CD14-positive monocyte (primary cell): Measurements from ENCODE around the gene GPHN. TPM values are rescaled to one million over a fixed set of nuclear protein-coding genes. Genes with fewer than 3 reads are reported as not detected.

Experiments used
- DNase-seq, 3 donors: peaks; one replicate each; pipeline ENCODE4 v3.0.0-alpha.2; 2011 to 2022
- H2AFZ ChIP-seq: 2 replicates; pipeline ENCODE4 v1.6.0; 2012; ENCODE audit warnings: mild to moderate bottlenecking, low read depth, low read length, inconsistent platforms; ENCODE audit not compliant: insufficient read depth, poor library complexity, severe bottlenecking
- H3K27ac ChIP-seq, 2 donors: 1 replicate in 1 of 2; 2 replicates in 1 of 2; pipeline ENCODE4 v1.5.1; 2012 to 2013; ENCODE audit warnings: low read length in 2 of 2, control low read depth in 1 of 2, inconsistent platforms in 1 of 2, low read depth in 1 of 2, mild to moderate bottlenecking in 1 of 2
- H3K27me3 ChIP-seq, 2 donors: one replicate each; pipeline versions ENCODE4 v1.6.0 to v1.6.1; 2011 to 2013; ENCODE audit warnings: low read length in 2 of 2; ENCODE audit not compliant: control insufficient read depth in 2 of 2, insufficient read depth in 2 of 2
- H3K36me3 ChIP-seq, 2 donors: replicated peaks in 1 of 2; 1 replicate in 1 of 2; 2 replicates in 1 of 2; pipeline versions ENCODE4 v1.5.1 to v1.6.1; 2012 to 2013; ENCODE audit warnings: low read length in 2 of 2, control low read depth in 1 of 2, inconsistent platforms in 1 of 2, mild to moderate bottlenecking in 1 of 2; ENCODE audit not compliant: insufficient read depth in 2 of 2, control insufficient read depth in 1 of 2
- H3K4me1 ChIP-seq, 2 donors: 1 replicate in 1 of 2; 2 replicates in 1 of 2; pipeline versions ENCODE4 v1.5.1 to v1.6.1; 2012 to 2013; ENCODE audit warnings: low read length in 2 of 2, control low read depth in 1 of 2, inconsistent platforms in 1 of 2, mild to moderate bottlenecking in 1 of 2, moderate library complexity in 1 of 2; ENCODE audit not compliant: insufficient read depth in 2 of 2, control insufficient read depth in 1 of 2
- H3K4me2 ChIP-seq: replicated peaks from 2 replicates; pipeline ENCODE3; 2012; ENCODE audit warnings: low read length, moderate library complexity, mild to moderate bottlenecking; ENCODE audit not compliant: poor library complexity, severe bottlenecking; ENCODE audit errors: extremely low read depth
- H3K4me3 ChIP-seq, 3 experiments: fragments of 200-600 bp in 1 of 3; sonication (generic) in 1 of 3; replicated peaks in 1 of 3; 1 replicate in 2 of 3; 2 replicates in 1 of 3; pipeline ENCODE4 v1.5.1; 2011 to 2013; ENCODE audit warnings: low read length in 3 of 3, mild to moderate bottlenecking in 3 of 3, control low read depth in 2 of 3, low read depth in 2 of 3, inconsistent platforms in 1 of 3, moderate library complexity in 1 of 3
- H3K79me2 ChIP-seq: 2 replicates; pipeline ENCODE4 v1.6.0; 2012; ENCODE audit warnings: mild to moderate bottlenecking, control low read depth, inconsistent platforms, low read length, moderate library complexity; ENCODE audit not compliant: insufficient read depth
- H3K9ac ChIP-seq: 2 replicates; pipeline ENCODE4 v1.6.0; 2017; ENCODE audit warnings: low read length, mild to moderate bottlenecking; ENCODE audit not compliant: insufficient read depth, poor library complexity, severe bottlenecking
- H3K9me3 ChIP-seq, 2 donors: replicated peaks in 1 of 2; 1 replicate in 1 of 2; 2 replicates in 1 of 2; pipeline versions ENCODE4 v1.5.1 to v1.6.1; 2012 to 2013; ENCODE audit warnings: low read length in 2 of 2, control low read depth in 1 of 2; ENCODE audit not compliant: control insufficient read depth in 1 of 2, insufficient read depth in 1 of 2
- H4K20me1 ChIP-seq: 2 replicates; pipeline ENCODE4 v1.6.0; 2012; ENCODE audit warnings: mild to moderate bottlenecking, low read length, control low read depth, moderate library complexity; ENCODE audit not compliant: insufficient read depth
- H3K27ac Mint-ChIP-seq, 7 donors: one replicate each; pipeline ENCODE4 v1.8.0; 2020; ENCODE audit warnings: mild to moderate bottlenecking in 7 of 7, mixed read lengths in 7 of 7, moderate library complexity in 6 of 7, inconsistent platforms in 2 of 7
- H3K27me3 Mint-ChIP-seq, 3 donors: one replicate each; pipeline ENCODE4 v1.8.0; 2021 to 2022; ENCODE audit warnings: low read depth in 3 of 3, mild to moderate bottlenecking in 3 of 3, mixed read lengths in 3 of 3, moderate library complexity in 3 of 3, inconsistent platforms in 1 of 3
- H3K36me3 Mint-ChIP-seq, 2 donors: one replicate each; pipeline ENCODE4 v1.8.0; 2020; ENCODE audit warnings: mixed read lengths in 2 of 2, inconsistent platforms in 1 of 2, mild to moderate bottlenecking in 1 of 2
- H3K4me1 Mint-ChIP-seq: one replicate; pipeline ENCODE4 v1.8.0; 2020; ENCODE audit warnings: mild to moderate bottlenecking, mixed read lengths
- H3K4me3 Mint-ChIP-seq, 2 donors: one replicate each; pipeline ENCODE4 v1.8.0; 2020; ENCODE audit warnings: mild to moderate bottlenecking in 2 of 2, mixed read lengths in 2 of 2, moderate library complexity in 1 of 2
- H3K9me3 Mint-ChIP-seq, 7 donors: one replicate each; pipeline ENCODE4 v1.8.0; 2020 to 2022; ENCODE audit warnings: mixed read lengths in 7 of 7, mild to moderate bottlenecking in 6 of 7, moderate library complexity in 6 of 7, inconsistent platforms in 2 of 7
- whole genome bisulfite sequencing: methylation state at CpG from one replicate; pipeline ENCODE4 v1.1.5; 2013; ENCODE audit warnings: missing lambda C conversion rate; ENCODE audit not compliant: insufficient coverage; 5-methylcytosine and 5-hydroxymethylcytosine counted together
- intact Hi-C, 2 donors: fragments of 100-400 bp; cut with micrococcal nuclease; formaldehyde crosslinking; loops; one replicate each; pipeline versions ENCODE4 v1.15.0 to v1.15.1; 2023
- polyA plus RNA-seq, 3 donors: library from polyadenylated mRNA; depleted of rRNA in 1 of 3; unstranded in 2 of 3; stranded (reverse) in 1 of 3; fragments of 300-500 nt in 2 of 3; fragments of >200 nt in 1 of 3; fragmentation: Illumina TruSeq in 2 of 3; gene quantifications; 1 replicate in 2 of 3; 2 replicates in 1 of 3; pipeline ENCODE4 v1.2.3, GENCODE V29; 2012 to 2021
- TF ChIP-seq, protein P1 (sequence below): fragments of 200-600 bp; IDR thresholded peaks from one replicate; pipeline ENCODE4 v1.8.0; 2022; ENCODE audit warnings: antibody characterized with exemption, mild to moderate bottlenecking

GPHN gene
- polyA plus RNA-seq, 3 donors: 1.9 to 3.1 (median 3.0) TPM

- H3K4me1 Mint-ChIP-seq: no peaks in the 10 kb centered on the region
- Histone ChIP-seq H3K4me2 (no peak overlapping the region), H3K4me1 (no peaks in the 10 kb centered on the region), H3K4me3 (no peak overlapping the region), H3K9ac (no peak overlapping the region), H3K36me3 (no peaks in the 10 kb centered on the region), H3K27ac (no peak overlapping the region), H3K27me3 (no peaks in the 10 kb centered on the region), H3K9me3 (peaks cover 35 to 44% of the 10 kb centered on the region in 2 donors), H2AFZ (no peak overlapping the region), H4K20me1 (no peaks in the 10 kb centered on the region), H3K79me2 (no peaks in the 10 kb centered on the region)
- TF ChIP-seq, protein P1, sequence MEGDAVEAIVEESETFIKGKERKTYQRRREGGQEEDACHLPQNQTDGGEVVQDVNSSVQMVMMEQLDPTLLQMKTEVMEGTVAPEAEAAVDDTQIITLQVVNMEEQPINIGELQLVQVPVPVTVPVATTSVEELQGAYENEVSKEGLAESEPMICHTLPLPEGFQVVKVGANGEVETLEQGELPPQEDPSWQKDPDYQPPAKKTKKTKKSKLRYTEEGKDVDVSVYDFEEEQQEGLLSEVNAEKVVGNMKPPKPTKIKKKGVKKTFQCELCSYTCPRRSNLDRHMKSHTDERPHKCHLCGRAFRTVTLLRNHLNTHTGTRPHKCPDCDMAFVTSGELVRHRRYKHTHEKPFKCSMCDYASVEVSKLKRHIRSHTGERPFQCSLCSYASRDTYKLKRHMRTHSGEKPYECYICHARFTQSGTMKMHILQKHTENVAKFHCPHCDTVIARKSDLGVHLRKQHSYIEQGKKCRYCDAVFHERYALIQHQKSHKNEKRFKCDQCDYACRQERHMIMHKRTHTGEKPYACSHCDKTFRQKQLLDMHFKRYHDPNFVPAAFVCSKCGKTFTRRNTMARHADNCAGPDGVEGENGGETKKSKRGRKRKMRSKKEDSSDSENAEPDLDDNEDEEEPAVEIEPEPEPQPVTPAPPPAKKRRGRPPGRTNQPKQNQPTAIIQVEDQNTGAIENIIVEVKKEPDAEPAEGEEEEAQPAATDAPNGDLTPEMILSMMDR: no peak
- intact Hi-C loops: no loop called here
- no peak overlapping the region for H3K4me3 Mint-ChIP-seq
- H3K27me3 Mint-ChIP-seq: peaks cover 0 to 5% (median 0%) of the 10 kb centered on the region in 3 donors
- peaks cover 0 to 3% of the 10 kb centered on the region in 2 donors for H3K36me3 Mint-ChIP-seq
- H3K9me3 Mint-ChIP-seq: peaks cover 28 to 57% (median 39%) of the 10 kb centered on the region in 7 donors
- DNase-seq: no peak
- H3K27ac Mint-ChIP-seq: no peak overlapping the region
- WGBS: no CpG with 5 or more reads among the region's 1 CpG
Measured at GRCh38 chr14:66804141-66804540, 296.2 kb downstream of the GPHN start.

GRCh38 chr14:66813636-66814035, 305.7 kb downstream of the GPHN start:
- H3K4me3 Mint-ChIP-seq: no peak overlapping the region
- no peak overlapping the region for H3K27ac ChIP-seq
- H3K27me3 ChIP-seq: no peaks in the 10 kb centered on the region
- peaks cover 6 to 14% of the 10 kb centered on the region in 2 donors for H3K36me3 Mint-ChIP-seq
- intact Hi-C loops: no loop called here
- no peak overlapping the region for H3K4me2 ChIP-seq
- no peaks in the 10 kb centered on the region for H3K79me2 ChIP-seq
- peaks cover 14 to 32% of the 10 kb centered on the region in 2 donors for H3K9me3 ChIP-seq
- no peaks in the 10 kb centered on the region for H3K4me1 Mint-ChIP-seq
- H3K27ac Mint-ChIP-seq: no peak overlapping the region
- H3K4me3 ChIP-seq: no peak overlapping the region
- H3K9ac ChIP-seq: no peak overlapping the region
- WGBS: 95% methylated on average over 6 of the region's 6 CpGs
- no peaks in the 10 kb centered on the region for H3K36me3 ChIP-seq
- H4K20me1 ChIP-seq: no peaks in the 10 kb centered on the region
- no peaks in the 10 kb centered on the region for H3K4me1 ChIP-seq
- peaks cover 7 to 36% (median 27%) of the 10 kb centered on the region in 7 donors for H3K9me3 Mint-ChIP-seq
- no peak overlapping the region for H2AFZ ChIP-seq
- H3K27me3 Mint-ChIP-seq: peaks cover 0 to 3% (median 0%) of the 10 kb centered on the region in 3 donors
- TF ChIP-seq, protein P1: no peak
- DNase-seq: no peak
